DOHH2 (cell line): ENCODE data around the gene POLR2A.

Experiments used
- H3F3A ChIP-seq: fragments of 200-600 bp; sonication (generic), shearing (Covaris generic); 2 replicates; pipeline ENCODE4 v1.6.0; 2016; ENCODE audit warnings: antibody characterized with exemption, mild to moderate bottlenecking; ENCODE audit not compliant: control insufficient read depth, insufficient read depth
- H3K27ac ChIP-seq: fragments of 200-600 bp; sonication (generic); 2 replicates; pipeline ENCODE4 v1.5.1; 2014; ENCODE audit warnings: low read depth, mild to moderate bottlenecking, low read length, moderate library complexity
- H3K27me3 ChIP-seq: fragments of 200-600 bp; sonication (generic); 2 replicates; pipeline ENCODE4 v1.6.1; 2014; ENCODE audit warnings: mild to moderate bottlenecking, low read length, mixed read lengths; ENCODE audit not compliant: control insufficient read depth
- H3K36me3 ChIP-seq: fragments of 200-600 bp; sonication (generic); 2 replicates; pipeline ENCODE4 v1.6.1; 2014; ENCODE audit warnings: mild to moderate bottlenecking, low read length, moderate library complexity, mixed read lengths; ENCODE audit not compliant: control insufficient read depth
- H3K4me1 ChIP-seq: fragments of 200-600 bp; sonication (generic); 2 replicates; pipeline ENCODE4 v1.6.1; 2014; ENCODE audit warnings: mild to moderate bottlenecking, low read length, mixed read lengths; ENCODE audit not compliant: control insufficient read depth
- H3K4me2 ChIP-seq: fragments of 200-600 bp; sonication (generic); 2 replicates; pipeline ENCODE4 v1.6.0; 2014; ENCODE audit warnings: mild to moderate bottlenecking, low read length, moderate library complexity
- H3K4me3 ChIP-seq: fragments of 200-600 bp; sonication (generic); 2 replicates; pipeline ENCODE4 v1.5.1; 2014; ENCODE audit warnings: mild to moderate bottlenecking, low read length, mixed read lengths
- H3K79me2 ChIP-seq: fragments of 200-600 bp; sonication (generic); 2 replicates; pipeline ENCODE4 v1.6.1; 2014; ENCODE audit warnings: mild to moderate bottlenecking, low read length, mixed read lengths; ENCODE audit not compliant: control insufficient read depth
- H3K9me2 ChIP-seq: fragments of 200-600 bp; sonication (generic); replicated peaks from 2 replicates; pipeline ENCODE4 v1.6.1; 2014; ENCODE audit warnings: mild to moderate bottlenecking, low read length, mixed read lengths; ENCODE audit not compliant: control insufficient read depth
- H3K9me3 ChIP-seq: fragments of 200-600 bp; sonication (generic); 2 replicates; pipeline ENCODE4 v1.6.1; 2014; ENCODE audit warnings: antibody characterized with exemption, low read length, mixed read lengths; ENCODE audit not compliant: control insufficient read depth, insufficient read depth
- H4K20me1 ChIP-seq: fragments of 200-600 bp; sonication (generic); 2 replicates; pipeline ENCODE4 v1.6.0; 2014; ENCODE audit warnings: low read depth, mild to moderate bottlenecking, antibody characterized with exemption, low read length, moderate library complexity; ENCODE audit not compliant: control insufficient read depth, insufficient read depth
- EZH2phosphoT487 ChIP-seq: fragments of 200-600 bp; sonication (generic); IDR thresholded peaks from 2 replicates; pipeline ENCODE4 v1.6.1; 2017; ENCODE audit warnings: borderline replicate concordance, mild to moderate bottlenecking, antibody characterized with exemption, low read length, moderate library complexity, mixed read lengths
- TF ChIP-seq, protein P1 (sequence below): fragments of 200-600 bp; sonication (generic); IDR thresholded peaks from one replicate; pipeline ENCODE4 v1.5.1; 2014; ENCODE audit warnings: antibody characterized with exemption, mild to moderate bottlenecking, low read depth, low read length; ENCODE audit not compliant: poor library complexity, severe bottlenecking

POLR2A gene

DNA sequence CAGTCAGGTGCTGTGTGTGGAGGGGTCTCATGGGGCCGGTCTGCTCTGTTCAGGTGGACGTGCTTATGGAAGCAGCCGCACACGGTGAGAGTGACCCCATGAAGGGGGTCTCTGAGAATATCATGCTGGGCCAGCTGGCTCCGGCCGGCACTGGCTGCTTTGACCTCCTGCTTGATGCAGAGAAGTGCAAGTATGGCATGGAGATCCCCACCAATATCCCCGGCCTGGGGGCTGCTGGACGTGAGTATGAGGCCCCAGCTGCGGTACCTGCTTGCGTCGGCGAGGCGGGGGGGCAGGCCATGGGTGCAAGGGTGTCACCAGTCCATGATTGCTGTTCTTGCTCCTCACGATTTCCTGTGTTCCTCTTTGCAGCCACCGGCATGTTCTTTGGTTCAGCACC lies 27.9 kb downstream of the POLR2A start:
- H3K27me3 ChIP-seq = no peaks in the 10 kb centered on the region
- H3K79me2 ChIP-seq = no peaks in the 10 kb centered on the region
- no peak overlapping the region for H3K4me3 ChIP-seq
- H3K36me3 ChIP-seq = peaks cover 72% of the 10 kb centered on the region
- H3K9me2 ChIP-seq = no peaks in the 10 kb centered on the region
- H4K20me1 ChIP-seq = no peaks in the 10 kb centered on the region
- no peaks in the 10 kb centered on the region for H3K9me3 ChIP-seq
- TF ChIP-seq EZH2phosphoT487 = no peak
- TF ChIP-seq, protein P1, sequence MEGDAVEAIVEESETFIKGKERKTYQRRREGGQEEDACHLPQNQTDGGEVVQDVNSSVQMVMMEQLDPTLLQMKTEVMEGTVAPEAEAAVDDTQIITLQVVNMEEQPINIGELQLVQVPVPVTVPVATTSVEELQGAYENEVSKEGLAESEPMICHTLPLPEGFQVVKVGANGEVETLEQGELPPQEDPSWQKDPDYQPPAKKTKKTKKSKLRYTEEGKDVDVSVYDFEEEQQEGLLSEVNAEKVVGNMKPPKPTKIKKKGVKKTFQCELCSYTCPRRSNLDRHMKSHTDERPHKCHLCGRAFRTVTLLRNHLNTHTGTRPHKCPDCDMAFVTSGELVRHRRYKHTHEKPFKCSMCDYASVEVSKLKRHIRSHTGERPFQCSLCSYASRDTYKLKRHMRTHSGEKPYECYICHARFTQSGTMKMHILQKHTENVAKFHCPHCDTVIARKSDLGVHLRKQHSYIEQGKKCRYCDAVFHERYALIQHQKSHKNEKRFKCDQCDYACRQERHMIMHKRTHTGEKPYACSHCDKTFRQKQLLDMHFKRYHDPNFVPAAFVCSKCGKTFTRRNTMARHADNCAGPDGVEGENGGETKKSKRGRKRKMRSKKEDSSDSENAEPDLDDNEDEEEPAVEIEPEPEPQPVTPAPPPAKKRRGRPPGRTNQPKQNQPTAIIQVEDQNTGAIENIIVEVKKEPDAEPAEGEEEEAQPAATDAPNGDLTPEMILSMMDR = no peak
- H3F3A ChIP-seq = 0 out of 2 replicates have a peak, but pooled peaks cover 2% of the 10 kb centered on the region
- no peaks in the 10 kb centered on the region for H3K4me1 ChIP-seq
- no peak overlapping the region for H3K27ac ChIP-seq
- no peak overlapping the region for H3K4me2 ChIP-seq

DNA sequence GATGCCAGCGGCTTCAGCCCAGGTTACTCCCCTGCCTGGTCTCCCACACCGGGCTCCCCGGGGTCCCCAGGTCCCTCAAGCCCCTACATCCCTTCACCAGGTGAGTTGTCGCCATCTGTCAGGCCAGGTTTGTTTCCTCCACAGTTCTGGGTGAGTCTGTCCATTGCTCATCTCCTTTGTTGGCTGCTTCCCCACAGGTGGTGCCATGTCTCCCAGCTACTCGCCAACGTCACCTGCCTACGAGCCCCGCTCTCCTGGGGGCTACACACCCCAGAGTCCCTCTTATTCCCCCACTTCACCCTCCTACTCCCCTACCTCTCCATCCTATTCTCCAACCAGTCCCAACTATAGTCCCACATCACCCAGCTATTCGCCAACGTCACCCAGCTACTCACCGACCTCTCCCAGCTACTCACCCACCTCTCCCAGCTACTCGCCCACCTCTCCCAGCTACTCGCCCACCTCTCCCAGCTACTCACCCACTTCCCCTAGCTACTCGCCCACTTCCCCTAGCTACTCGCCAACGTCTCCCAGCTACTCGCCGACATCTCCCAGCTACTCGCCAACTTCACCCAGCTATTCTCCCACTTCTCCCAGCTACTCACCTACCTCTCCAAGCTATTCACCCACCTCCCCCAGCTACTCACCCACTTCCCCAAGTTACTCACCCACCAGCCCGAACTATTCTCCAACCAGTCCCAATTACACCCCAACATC lies 28.8 kb downstream of the POLR2A start:
- peaks cover 67% of the 10 kb centered on the region for H3K36me3 ChIP-seq

DNA sequence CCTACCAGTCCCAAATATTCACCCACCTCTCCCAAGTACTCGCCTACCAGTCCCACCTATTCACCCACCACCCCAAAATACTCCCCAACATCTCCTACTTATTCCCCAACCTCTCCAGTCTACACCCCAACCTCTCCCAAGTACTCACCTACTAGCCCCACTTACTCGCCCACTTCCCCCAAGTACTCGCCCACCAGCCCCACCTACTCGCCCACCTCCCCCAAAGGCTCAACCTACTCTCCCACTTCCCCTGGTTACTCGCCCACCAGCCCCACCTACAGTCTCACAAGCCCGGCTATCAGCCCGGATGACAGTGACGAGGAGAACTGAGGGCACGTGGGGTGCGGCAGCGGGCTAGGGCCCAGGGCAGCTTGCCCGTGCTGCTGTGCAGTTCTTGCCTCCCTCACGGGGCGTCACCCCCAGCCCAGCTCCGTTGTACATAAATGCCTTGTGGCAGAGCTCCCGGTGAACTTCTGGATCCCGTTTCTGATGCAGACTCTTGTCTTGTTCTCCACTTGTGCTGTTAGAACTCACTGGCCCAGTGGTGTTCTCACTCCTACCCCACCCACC lies 29.8 kb downstream of the POLR2A start:
- no peaks in the 10 kb centered on the region for H3K4me1 ChIP-seq
- H4K20me1 ChIP-seq = no peaks in the 10 kb centered on the region
- no peaks in the 10 kb centered on the region for H3K9me2 ChIP-seq
- no peaks in the 10 kb centered on the region for H3K27me3 ChIP-seq
- H3K79me2 ChIP-seq = no peaks in the 10 kb centered on the region
- H3K4me3 ChIP-seq = no peak overlapping the region
- 0 out of 2 replicates have a peak, but pooled peaks cover 2% of the 10 kb centered on the region for H3F3A ChIP-seq
- no peaks in the 10 kb centered on the region for H3K9me3 ChIP-seq
- no peak overlapping the region for H3K27ac ChIP-seq
- no peak overlapping the region for H3K4me2 ChIP-seq
- H3K36me3 ChIP-seq = peaks cover 60% of the 10 kb centered on the region
- no peak for TF ChIP-seq EZH2phosphoT487
- TF ChIP-seq, protein P1 = no peak

More for the DNA sequence above, 28.8 kb downstream of the POLR2A start:
- Histone ChIP-seq H3F3A (0 out of 2 replicates have a peak, but pooled peaks cover 2% of the 10 kb centered on the region), H3K4me2 (no peak overlapping the region), H3K27ac (no peak overlapping the region), H3K4me3 (no peak overlapping the region), H3K9me3 (no peaks in the 10 kb centered on the region), H3K4me1 (no peaks in the 10 kb centered on the region), H3K27me3 (no peaks in the 10 kb centered on the region), H4K20me1 (no peaks in the 10 kb centered on the region), H3K79me2 (no peaks in the 10 kb centered on the region), H3K9me2 (no peaks in the 10 kb centered on the region)
- TF ChIP-seq EZH2phosphoT487 = no peak
- TF ChIP-seq, protein P1 = no peak
